GM19023 (cell line): ENCODE measurements around the gene N4BP3.

ENCODE experiments used
- ATAC-seq: cut with Tn5 transposase; IDR thresholded peaks from one replicate; pipeline ENCODE4 v1.9.1; 2021; ENCODE audit warnings: mild to moderate bottlenecking, moderate library complexity; ENCODE audit not compliant: unreplicated experiment

N4BP3 gene

DNA sequence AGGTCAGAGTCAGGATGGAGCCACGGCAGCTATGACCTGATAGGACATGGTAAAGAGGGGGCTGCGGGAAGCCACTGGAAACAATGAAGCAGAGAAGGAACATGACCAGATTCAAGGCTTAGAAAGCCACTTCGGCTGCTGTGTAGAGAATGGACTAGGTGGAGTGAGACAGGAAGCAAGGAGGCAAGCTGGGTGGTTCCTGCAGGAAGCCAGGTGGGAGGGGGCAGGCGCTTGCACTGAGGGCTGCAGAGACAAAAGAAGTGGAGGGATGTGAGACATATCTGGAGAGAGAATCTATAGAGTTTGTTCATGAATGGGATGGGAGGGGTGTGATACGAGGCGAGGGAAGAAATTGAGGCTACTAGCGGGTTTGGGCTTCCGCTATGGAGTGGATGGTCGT lies 19.0 kb upstream of the N4BP3 start:
- ATAC-seq, result no peak

- ATAC-seq, result no peak
Observed at GRCh38 chr5:178098685-178099084, 14.6 kb upstream of the N4BP3 start.

DNA sequence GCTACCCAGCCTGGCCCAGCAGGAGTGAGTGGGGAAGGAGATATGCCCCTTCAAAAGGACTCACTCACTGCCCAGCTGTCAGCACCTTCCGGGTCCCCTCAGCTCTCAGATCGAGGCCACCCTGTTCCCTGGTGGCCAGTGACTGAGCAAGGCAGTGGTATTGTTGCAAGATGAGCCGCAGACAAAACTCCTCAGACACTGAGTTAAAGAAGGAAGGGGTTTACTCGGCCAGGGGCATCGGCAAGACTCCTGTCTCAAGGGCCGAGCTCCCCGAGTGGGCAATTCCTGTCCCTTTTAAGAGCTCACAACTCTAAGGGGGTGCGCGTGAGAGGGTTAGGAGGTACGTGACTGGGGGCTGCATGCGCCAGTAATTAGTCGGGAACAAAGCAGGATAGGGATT lies 9.7 kb upstream of the N4BP3 start:
- no peak for ATAC-seq

- no peak for ATAC-seq
Observed at GRCh38 chr5:178104492-178104891, 8.8 kb upstream of the N4BP3 start.

GRCh38 chr5:178106086-178106485 lies 7.2 kb upstream of the N4BP3 start:
- ATAC-seq, result no peak

GRCh38 chr5:178106556-178107239 lies 6.6 kb upstream of the N4BP3 start:
- no peak for ATAC-seq

- ATAC-seq, result no peak
Observed at GRCh38 chr5:178107756-178108310, 5.5 kb upstream of the N4BP3 start.

DNA sequence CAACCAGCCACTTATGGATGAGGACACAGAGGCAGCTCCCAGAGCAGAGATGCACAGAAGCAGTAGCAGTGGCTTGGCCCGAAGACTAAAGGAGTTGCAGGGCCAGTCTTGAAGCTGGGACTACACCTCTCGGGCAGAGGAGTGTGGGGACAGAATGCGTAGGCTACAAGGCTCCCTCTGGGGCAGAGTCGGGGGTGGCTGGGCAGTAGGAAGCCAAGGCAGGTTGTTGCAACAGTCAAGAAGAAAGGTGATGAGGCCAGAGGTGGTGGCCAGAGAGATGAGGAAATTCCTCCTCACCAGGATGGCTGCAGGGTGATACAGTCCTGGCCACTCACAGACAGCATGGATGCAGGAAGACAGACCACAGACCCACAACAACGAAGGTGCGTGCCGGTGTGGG lies 4.9 kb upstream of the N4BP3 start:
- no peak for ATAC-seq

DNA sequence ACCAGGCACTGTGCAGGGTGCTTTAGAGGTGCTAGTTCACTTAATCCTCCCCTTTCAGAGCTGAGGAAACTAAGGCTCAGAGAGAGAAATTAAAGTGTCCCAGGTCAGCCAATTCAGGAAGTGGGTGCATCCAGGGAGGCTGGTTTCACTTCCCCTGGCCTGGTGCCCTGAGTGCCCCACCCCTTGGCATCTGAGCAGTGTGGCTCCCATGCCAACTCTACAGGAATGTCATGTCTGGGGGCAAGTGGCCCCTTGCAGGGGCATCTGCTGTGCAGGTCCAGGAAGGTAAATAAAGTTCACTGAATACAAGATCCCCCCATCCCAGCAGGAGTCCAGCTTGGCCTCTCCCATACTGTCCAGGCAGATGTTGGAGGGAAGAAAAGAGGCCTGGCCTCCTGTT lies 4.4 kb upstream of the N4BP3 start:
- no peak for ATAC-seq

- no peak for ATAC-seq
Observed at GRCh38 chr5:178110511-178110910, 2.8 kb upstream of the N4BP3 start.

DNA sequence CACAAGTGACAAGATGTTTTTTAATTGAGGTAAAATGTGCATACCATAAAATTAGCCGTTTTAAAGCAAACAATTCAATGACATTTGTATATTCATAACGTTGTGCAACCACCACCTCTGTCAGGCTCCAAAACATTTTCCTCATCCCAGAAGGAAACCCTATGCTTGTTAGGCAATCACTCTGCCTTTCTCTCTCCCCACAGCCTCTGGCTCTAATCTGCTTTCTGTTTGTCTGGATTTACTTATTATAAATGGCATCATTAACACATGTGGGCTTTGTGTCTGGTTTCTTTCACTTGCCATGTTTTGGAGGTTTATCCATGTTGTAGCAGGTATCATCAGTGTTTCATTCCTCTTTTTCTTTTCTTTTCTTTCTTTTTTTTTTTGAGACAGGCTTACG lies 1.4 kb upstream of the N4BP3 start:
- ATAC-seq, result no peak

GRCh38 chr5:178112545-178112944 lies 787 bp upstream of the N4BP3 start:
- ATAC-seq, result no peak

DNA sequence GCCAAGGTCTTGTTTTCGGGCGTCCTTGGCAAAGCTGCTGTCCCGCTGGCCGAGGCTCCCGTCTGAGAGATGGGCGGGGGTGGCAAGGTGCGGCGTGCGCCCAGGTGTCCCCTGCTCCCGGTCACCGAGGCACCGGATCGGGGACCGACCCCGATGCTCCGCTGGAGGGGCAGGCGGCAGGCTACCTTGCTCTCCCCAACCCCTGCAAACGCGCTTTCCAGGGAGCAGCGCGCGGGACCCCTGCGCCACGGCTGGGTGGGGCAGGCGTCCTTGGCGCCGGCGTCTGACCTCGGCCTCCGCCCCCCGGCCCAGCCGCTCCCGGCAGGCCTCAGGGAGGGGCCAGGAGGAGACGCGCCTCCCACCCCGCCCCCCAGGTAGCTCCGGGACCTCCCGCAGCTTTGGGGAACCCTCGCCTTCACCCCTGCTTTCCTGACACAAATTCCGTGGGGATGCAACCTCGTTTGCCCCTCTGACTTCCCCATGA lies 551 bp downstream of the N4BP3 start:
- no peak for ATAC-seq

DNA sequence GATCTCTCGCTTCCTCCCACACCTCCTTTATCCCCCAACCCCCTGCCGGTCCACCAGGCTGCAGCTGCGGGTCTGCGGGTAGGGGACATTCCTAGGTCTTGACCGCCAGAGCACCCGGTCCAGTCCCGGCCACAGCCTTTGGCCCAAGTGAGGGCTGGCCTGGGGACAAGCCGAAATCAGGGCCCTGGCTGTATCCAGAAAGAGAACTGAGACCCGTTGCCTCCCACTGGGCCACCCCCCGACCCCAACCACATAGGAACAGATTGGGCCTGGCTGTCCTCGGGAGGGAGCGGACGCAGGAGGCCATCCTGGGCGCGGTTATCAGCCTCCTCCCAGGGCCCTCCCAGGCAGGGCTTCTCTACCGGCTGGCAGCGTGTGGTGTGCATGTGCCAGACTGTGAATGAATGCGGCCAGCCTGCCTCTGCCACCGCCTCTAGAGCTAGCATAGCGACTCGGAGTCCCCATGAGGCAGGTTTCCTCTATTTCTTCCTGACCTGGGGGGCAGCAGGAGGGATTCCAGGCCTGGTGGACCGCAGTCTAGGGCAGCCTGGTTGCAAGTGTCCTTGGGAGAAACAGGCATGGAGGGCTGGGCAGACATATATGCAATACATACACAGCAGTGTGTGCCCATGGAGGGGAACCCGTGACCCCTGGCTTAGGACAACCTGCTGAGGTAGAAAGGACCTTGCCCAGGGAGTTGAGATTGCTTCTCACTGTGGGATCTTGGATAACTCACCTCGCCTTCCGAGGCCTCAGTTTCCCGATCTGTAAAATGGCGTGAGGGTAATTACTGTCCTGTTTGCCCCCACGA lies 1.2 kb downstream of the N4BP3 start:
- ATAC-seq, result no peak

- ATAC-seq, result no peak
Observed at GRCh38 chr5:178115136-178115813, 1.9 kb downstream of the N4BP3 start.

DNA sequence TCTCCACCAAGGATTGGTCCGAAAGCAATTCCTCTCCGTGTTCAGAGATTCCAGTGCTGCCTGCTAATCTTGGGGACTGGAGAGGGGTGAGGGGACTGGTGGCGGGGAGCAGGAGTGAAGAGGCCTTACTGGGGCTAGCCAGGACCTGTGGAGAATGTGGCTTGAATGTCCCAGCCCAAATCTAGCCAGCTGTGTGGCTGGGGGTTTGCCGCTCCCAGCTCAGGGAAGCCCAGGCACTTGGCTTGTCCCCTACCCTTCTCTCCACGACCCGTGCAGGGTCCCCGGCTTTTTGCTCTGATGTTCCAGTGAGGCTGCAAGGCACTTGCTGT lies 2.4 kb downstream of the N4BP3 start:
- ATAC-seq, result no peak

GRCh38 chr5:178116143-178116885 lies 3.0 kb downstream of the N4BP3 start:
- peak; percentile 29 for ATAC-seq

DNA sequence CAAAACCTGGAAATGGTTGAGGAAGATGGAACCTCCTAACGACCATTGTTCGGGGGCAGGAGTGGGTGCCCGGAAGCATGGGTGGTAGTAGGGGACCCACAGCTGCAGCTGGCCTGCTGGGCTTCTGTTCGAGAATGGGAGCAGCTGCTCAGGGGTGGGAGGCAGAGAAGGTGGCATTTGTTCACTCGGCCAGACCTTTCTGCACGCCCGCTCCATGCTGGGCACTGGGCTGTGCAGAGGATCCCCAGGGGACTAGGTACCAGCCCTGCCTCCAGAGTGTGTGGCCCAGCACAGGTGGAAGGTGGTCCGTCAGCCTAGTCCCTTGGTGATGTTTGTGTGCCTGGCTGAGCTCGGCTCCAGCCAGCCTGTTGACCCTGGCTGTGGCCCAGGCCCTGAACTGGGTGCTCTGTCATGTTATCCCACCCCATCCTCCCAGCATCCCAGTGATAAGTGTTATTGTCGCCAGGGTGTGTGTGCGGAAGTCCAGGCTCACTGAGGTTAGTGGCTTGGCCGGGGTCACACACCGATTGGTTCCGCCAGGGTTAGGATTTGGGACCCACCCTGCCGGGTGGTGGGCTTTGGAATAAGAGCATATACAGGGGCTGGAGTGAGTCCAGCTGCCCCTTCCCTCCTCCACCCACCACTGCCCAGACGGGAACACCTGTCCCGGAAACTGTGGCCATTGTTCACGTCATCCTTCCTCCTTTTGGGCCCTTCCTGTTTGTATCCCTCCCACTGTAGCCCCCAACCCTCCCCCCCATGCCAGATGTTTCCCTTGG lies 4.8 kb downstream of the N4BP3 start:
- no peak for ATAC-seq

DNA sequence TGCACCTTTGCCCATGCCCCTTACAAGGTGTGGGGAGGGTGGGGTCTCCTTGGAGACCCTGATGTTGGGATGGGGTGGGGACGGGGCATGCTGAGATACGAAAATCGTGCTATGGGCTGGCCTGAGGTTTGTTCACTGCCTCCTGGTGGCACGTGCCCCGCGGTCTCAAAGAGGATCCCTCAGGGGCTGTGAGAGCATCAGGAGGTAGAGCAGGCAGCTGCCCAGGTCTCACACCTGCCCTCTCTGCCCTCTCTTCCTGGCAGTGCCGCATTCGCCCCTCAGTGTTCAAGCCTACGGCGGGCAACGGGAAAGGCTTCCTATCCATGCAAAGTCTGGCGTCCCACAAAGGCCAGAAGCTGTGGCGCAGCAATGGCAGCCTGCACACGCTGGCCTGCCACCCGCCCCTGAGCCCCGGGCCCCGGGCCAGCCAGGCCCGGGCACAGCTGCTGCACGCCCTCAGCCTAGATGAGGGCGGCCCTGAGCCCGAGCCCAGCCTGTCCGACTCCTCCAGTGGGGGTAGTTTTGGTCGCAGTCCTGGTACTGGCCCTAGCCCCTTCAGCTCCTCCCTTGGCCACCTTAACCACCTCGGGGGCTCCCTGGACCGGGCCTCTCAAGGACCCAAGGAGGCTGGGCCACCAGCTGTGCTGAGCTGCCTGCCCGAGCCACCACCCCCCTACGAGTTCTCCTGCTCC lies 6.7 kb downstream of the N4BP3 start:
- ATAC-seq, result no peak
